GM10847 (cell line): ENCODE measurements around the gene EPB41L3.

Experiments
- POLR2A ChIP-seq: IDR thresholded peaks from 2 replicates; pipeline ENCODE4 v1.6.1; 2011; ENCODE audit not compliant: insufficient read length; ENCODE audit errors: extremely low read depth

Gene EPB41L3

DNA sequence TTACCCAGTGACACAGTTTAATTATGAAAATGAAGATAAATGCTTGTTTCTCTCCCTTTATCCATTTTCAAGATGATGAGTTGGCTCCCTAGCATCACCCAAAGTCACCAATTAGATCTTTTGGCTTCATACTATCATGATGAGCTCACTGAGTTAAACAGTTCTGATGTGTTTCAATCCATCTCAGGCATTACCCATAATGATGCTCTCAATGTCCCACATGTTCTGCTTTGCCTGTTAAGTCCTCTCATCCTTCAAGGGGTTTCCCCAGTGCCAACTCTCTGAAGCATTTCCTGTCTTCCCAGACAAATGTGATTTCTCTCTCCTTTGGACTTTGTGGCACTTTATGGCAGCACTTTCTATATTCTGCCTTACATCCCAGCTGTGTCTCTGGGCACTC is 92.6 kb downstream of the EPB41L3 start:
- TF ChIP-seq POLR2A = no peak

DNA sequence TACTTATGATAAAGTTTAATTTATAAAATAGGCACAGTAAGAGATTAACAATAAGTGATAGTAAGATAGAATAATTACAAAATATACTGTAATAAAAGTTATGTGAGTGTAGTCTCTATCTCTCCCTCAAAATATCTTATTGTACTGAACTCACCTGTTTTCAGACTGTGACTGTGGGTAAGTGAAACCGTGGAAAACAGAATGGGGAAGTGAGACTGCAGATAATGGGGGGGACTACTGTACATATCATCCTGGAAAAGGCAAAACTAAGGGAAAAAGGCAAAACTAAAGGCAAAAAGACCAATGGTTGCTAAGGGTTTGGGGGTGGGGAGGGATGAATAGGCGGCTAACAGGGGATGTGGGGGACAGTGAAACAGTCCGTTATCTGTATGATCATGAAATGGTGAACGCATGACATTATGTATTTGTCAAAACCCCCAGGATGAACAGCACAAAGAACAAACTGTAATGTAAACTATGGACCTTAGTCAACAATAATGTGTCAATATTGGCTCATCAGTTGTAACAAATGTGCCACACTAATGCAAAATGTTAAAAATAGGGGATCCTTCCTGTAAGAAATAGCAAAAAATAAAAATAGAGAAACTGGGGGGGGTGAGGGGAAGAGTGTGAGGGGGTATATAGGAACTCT is 93.8 kb downstream of the EPB41L3 start:
- no peak for TF ChIP-seq POLR2A

DNA sequence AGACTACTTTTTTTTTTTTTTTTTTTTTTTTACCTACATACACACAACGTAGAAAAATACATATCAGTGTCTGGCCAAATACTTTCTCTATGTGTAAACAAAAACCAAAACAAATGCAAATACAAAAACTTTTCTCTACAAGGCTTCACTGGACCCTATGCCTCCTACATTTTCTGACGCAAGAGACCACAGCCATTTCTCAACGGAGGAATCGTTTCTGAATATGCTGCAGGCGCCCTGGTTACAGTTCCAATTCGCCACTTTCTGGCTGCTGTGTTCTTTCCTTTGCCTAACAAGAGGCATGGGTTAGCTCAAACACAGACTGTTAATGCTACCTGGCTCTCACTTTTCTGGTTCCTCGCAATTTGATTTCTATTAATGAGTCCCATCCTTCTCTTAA is 96.4 kb downstream of the EPB41L3 start:
- no peak for TF ChIP-seq POLR2A

DNA sequence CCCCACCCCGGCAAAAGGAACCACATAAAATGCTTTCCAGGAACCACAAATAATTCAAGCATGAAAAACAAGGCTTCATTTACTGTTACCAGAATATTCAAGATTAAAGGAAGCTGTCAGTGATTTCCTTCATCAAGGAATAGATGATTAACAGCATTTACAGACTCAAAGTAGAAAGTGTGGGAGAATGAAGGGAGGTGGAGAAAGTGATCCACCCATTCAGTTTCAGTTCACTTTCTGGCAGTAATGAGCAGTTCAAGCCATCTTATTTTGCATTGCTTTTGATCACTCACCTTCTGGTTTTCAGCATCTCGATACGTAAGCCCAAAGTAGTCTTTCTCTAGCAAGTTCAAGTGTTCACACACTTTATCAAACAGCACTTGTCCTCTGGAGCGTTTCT is 99.0 kb downstream of the EPB41L3 start:
- no peak for TF ChIP-seq POLR2A

DNA sequence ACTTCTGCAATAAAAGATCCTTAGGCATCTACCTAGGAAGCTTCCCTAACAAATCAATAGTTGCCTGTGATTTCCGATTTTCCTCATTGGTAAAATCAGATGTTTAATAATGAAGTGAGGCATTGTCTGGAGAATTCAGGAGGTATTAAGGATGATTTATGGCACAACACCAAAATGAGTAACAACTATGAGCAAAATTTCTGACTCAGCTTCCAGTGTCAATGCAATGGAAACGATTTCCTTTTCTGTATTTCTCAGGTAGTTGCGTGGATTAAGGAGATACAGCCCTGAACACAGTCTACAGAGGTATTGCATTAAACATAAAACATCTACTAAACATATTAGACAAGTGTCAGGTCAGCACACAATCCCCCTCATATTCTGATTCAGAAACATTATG is 99.5 kb downstream of the EPB41L3 start:
- TF ChIP-seq POLR2A = no peak

DNA sequence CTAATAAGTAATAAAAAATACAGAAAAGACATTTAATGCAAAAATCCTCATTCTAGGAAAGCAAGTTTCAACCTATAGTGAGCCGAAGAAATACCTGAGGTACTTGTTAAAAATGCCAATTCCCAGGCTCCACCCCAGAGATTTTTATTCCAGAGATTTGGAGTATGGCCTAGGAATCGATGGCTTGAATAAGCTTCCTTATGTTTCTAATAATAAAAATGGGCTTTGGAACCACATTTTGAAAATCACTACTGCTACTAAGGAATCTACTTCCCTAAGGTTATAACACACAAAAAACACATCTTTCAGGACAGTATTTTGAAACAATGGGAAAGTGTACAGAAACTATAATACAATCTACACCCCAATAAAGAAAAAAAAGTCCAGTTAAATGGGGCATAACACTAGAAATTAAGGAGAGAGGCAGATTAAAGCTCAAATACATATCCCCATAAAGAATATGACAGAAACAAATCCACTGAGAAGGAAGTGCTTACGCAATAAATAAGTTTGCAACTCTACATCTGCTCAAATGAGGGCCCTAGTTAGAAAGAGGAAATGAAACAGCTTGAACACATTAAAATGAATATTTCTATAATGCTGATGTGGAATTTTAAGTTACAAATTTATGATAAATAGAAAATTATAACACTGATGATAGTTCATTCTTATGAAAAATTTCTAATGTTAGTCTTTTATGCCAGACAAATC is 103.7 kb downstream of the EPB41L3 start:
- no peak for TF ChIP-seq POLR2A

DNA sequence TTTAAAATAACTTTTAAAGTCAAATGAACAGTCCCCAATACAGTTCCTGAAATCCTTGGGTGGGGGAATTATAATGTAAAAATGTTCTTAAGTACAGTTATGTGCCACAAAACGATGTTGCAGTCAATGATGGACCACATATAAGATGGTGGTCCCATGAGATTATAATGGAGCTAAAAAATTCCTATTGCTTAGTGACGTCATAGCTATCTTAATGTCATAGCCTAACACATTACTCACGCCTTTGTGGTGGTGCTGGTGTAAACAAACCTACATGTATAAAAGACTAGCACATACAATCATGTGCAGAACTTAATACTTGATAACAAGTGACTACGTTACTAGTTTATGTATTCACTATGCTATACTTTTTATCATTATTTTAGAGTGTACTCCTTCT is 109.4 kb downstream of the EPB41L3 start:
- no peak for TF ChIP-seq POLR2A

DNA sequence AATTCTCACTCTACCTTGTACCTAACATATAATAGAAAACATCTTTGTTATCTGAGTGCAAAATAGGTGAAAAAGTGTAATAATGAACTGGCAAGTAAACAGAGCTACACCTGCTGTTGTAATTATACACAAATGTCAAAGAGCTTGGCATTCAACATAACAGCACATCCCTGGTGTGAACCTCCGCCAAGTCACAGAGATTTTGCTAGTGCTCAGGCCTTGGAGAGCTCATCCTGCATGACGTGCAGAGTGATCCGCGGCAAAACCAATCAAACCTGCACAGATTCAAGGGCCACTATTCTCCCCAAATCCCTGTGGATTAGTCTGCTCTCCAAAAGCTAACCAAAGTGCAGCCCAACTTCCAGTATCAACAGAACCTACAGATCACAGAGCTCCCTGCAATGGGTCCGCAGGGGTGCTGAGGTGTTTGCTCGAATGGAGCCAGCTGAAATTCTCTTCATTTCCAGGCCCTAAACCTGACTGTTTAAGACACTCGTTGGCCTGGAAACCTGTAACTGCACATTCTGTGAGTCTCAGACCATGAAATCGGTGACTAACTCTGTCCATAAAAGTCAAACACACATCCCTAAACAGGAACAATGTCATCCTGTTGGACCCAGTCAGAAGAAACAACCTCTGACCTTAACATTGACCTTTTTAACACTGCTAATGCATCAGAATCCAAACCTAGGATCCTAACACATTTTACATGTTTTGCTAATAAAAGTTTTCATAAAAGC is 111.8 kb downstream of the EPB41L3 start:
- no peak for TF ChIP-seq POLR2A

DNA sequence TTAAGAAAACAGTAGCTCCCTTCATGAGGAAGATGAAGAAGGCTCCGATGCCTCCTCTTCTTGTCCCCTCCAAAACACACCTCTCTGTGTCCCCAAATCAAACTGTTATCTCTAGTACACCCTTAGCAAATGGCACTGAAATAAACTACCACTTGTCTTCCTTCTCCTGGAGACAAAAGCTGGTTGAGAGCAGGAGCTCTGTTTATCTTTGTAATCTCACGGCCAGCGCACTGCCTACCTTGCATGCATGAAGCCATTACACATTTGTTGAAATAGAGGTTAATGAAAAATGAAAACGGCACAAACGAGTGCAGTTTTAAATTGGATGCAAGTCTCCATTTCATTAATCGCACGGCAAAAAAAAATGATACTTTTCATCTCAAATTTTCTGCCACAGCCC is 113.7 kb downstream of the EPB41L3 start:
- TF ChIP-seq POLR2A = no peak

DNA sequence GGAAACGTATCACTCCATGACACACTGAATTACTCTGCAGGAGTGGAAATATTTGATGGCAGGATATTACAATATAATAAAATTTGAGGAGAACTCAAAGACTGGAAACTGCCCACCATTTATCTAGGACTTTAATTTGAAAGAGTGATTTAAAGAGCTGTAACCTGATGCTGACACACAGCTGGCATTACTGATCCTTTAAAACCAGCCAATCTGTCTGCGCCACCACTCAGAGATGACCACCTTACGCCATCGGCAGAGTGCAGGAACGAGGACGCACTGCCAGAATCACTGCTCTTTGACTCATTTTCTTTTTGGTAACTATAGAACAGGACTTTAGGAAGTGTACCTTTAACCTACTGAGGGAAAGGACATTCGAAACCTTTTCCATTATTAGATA is 114.1 kb downstream of the EPB41L3 start:
- TF ChIP-seq POLR2A = no peak

DNA sequence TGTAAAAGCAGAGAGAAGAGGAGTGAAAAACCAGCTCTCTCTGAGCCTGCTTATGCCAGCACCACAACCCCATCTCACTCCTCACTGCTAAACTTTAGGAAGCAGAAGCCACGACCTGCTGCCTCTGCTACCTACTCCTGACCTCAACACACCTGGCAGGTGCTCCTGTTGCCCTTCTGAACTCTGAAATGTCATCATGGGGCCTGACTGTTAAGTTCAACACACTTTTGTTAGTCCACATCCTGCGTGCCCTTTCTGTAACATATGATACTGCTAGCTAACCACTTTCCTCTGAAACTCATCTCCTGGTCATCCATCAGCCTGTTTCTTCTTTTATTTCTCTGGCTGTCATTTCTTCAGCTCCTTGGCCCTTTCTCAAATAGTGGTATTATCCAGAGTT is 118.1 kb downstream of the EPB41L3 start:
- TF ChIP-seq POLR2A = no peak

DNA sequence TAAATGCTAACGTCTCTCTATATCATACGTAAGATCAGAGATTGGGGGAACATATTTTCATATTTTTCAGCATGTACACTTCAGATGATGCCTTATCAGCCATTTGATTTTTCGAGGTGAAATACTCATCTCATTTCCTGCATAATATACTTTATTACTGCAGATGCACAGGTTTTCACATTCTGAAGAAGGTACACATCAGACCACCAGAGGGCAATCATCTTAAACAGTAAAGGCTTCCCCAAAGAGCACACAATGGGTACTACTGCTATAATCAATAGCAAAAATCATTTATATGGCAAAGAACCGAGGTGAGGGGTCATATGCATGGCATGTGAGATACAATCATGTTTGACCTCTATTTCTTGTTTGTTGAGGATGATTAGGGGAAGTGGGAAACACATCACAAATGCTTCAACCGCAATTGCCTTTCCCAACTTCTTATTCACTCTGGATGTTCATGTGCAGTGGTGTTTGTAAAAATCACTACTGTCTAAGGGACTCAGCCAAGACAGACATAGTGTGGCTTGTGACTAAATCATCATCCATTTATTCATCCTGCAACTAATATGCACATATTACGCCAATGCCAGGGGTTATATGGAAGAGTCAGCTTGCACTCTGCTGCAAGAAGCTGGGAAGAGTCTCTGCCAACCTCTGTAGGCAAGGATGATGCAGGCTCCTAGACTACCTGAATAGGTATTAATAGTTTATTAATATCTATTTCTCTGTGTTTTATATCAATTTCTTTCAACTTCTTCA is 118.7 kb downstream of the EPB41L3 start:
- TF ChIP-seq POLR2A = no peak

DNA sequence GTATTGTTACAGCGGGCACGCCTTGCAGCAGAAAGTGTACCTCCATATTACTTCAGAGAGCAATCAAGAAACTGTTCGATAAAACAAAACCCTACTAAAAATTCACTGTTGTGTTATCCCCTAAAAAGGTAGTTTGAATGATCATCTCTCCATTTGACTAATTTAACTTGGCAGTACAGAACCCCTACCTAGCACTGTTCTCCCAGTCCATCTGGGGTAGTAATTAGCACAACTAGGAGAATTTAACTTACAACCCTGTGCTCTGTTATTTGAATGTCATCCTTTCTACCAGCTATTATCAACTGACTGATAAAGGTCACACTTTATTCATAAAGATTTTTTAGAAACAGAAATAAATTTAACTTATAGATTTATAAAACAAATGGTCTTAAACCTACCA is 121.2 kb downstream of the EPB41L3 start:
- no peak for TF ChIP-seq POLR2A

DNA sequence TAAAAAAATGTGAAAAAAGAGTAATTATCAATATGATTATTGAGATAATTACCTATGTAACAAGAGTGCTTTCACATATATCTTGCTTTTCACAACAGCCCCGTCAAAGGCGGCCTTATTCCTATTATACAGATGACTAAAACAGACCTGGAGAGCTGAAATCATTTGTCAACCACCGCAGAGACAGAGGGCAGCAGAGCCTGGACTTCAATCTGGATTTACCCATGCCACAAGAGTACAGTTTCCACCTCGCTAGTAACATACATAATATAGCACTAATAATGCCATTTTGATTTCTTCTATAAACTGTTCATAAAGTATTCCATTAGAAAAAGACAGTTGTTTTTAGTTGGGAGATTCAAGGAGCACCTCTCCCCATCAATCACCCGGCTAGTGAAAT is 121.8 kb downstream of the EPB41L3 start:
- no peak for TF ChIP-seq POLR2A

DNA sequence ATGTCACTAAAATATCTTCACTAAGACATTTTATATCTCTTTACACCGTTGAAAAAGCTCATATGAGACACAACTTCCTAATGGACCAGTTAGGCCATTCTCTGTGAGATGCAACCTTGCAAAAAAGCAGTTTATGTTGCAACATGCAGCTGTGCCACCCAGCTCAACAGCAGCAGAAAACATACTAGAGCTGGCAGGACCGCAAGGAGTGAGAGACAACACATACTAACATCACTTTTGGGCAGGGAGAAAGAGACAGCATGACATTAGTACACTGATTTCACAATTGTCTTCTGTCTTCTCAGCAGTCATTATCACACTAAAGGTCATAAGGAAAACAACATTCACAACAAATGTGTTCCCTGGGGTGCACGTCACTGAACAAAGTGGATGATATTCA is 122.9 kb downstream of the EPB41L3 start:
- TF ChIP-seq POLR2A = no peak

DNA sequence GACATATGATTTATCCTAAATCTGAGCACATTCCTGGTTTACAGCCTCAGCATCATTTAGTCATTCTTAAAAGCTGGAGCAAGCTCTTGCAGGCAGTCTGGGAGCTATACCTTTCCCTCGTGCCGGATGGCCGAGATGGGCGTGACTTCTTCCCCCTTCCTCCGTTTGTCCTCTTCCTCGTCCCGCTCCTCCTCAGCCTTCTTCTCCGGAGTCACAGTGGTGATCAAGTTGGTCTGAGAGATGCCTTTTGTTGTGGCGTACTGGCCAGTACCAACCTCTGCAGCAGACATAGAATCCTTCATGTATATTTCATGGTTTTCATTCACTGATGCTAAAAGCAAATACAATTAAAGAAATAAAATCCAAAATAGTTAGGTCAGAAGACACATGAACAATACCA is 124.2 kb downstream of the EPB41L3 start:
- TF ChIP-seq POLR2A = no peak

DNA sequence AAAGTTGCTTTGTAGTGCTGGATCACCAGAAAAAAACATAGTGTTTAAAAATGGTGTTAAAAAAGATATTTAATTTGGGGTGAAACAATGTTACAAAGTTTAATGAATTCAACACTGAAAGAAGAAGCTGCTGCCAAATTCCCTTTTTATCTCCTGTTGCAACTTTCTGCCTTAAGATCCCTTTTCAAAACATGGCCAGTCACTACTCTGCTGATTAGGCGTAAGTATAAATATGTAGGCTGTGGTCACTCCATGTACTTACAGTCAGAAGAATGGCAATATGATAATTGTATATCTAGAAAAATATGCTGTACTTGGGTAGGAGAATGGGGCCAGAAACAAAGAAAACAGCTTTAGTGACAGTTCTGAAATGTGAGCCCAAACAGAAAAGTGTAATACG is 124.8 kb downstream of the EPB41L3 start:
- no peak for TF ChIP-seq POLR2A
